ENCODE data around the gene WTIP.

- no peak for TF ChIP-seq POLR2A (IDR thresholded peaks at IDR 0.05)
- no peak for TF ChIP-seq CTCF (IDR thresholded peaks at IDR 0.05)
These were observed 44.8 kb upstream of the WTIP start for GRCh38 chr19:34436716-34437115.

Data from adrenal gland (tissue), 5 donors.